ENCODE measurements around the gene PAMR1.

PAMR1 gene

DNA sequence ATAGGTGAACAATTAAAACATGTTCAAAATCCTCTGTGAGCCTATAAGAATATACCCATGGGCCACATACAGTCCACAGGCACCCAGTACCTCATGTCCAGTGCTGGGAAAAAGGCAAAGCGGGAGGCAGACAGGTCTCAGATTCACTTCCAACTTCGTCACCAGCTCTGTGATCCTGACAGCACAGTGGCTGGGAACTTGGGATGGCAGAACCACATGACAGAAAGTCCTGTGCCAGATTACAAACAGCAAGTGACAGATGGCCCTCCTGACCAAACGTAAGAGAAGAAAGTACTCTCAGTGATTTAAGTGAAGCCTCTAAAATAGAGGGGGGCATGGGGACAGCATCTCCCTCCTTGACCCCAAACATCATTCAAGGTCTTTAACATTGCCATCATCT, 111.8 kb downstream of the PAMR1 start:
- no peak for TF ChIP-seq FOXP2 (optimal IDR thresholded peaks at IDR 0.05; ENCODE audit: borderline replicate concordance, extremely low read depth, extremely low read length, insufficient read depth)
- TF ChIP-seq TAF1 (IDR thresholded peaks at IDR 0.05; ENCODE audit: borderline replicate concordance, insufficient read depth, low read length), result no peak
- TF ChIP-seq, protein P1, sequence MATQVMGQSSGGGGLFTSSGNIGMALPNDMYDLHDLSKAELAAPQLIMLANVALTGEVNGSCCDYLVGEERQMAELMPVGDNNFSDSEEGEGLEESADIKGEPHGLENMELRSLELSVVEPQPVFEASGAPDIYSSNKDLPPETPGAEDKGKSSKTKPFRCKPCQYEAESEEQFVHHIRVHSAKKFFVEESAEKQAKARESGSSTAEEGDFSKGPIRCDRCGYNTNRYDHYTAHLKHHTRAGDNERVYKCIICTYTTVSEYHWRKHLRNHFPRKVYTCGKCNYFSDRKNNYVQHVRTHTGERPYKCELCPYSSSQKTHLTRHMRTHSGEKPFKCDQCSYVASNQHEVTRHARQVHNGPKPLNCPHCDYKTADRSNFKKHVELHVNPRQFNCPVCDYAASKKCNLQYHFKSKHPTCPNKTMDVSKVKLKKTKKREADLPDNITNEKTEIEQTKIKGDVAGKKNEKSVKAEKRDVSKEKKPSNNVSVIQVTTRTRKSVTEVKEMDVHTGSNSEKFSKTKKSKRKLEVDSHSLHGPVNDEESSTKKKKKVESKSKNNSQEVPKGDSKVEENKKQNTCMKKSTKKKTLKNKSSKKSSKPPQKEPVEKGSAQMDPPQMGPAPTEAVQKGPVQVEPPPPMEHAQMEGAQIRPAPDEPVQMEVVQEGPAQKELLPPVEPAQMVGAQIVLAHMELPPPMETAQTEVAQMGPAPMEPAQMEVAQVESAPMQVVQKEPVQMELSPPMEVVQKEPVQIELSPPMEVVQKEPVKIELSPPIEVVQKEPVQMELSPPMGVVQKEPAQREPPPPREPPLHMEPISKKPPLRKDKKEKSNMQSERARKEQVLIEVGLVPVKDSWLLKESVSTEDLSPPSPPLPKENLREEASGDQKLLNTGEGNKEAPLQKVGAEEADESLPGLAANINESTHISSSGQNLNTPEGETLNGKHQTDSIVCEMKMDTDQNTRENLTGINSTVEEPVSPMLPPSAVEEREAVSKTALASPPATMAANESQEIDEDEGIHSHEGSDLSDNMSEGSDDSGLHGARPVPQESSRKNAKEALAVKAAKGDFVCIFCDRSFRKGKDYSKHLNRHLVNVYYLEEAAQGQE (IDR thresholded peaks at IDR 0.05; ENCODE audit: insufficient read depth in 1 of 2, low read depth in 2 of 2, low read length in 2 of 2), result no peak
- TF ChIP-seq POLR2AphosphoS5 (IDR thresholded peaks at IDR 0.05; ENCODE audit: low read depth, low read length), result no peak
- no peak for TF ChIP-seq SIN3A (IDR thresholded peaks at IDR 0.05; ENCODE audit: borderline replicate concordance, insufficient read depth, low read length)

DNA sequence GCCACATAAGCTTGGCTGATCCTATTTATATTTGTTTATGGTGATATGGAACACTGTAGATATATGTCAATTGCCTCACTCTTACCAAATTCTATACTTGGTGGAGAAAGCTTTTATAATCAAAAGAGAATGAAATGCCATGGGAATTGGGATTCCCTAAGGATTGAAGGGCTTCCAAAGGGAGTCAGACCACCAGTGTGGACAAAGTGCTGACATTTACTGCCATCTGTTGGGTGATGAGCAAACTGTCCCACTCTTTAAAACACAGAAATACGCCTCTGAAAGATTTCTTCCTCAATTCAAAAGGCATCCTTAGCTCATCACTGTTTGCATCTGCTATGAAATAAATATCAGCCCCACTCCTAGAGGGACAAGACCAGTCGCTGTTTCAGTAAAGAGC, 113.1 kb downstream of the PAMR1 start:
- TF ChIP-seq, protein P1 (IDR thresholded peaks at IDR 0.05; ENCODE audit: insufficient read depth in 1 of 2, low read depth in 2 of 2, low read length in 2 of 2), result no peak
- no peak for TF ChIP-seq POLR2AphosphoS5 (IDR thresholded peaks at IDR 0.05; ENCODE audit: low read depth, low read length)
- no peak for TF ChIP-seq SIN3A (IDR thresholded peaks at IDR 0.05; ENCODE audit: borderline replicate concordance, insufficient read depth, low read length)
- no peak for TF ChIP-seq TAF1 (IDR thresholded peaks at IDR 0.05; ENCODE audit: borderline replicate concordance, insufficient read depth, low read length)
- TF ChIP-seq FOXP2 (optimal IDR thresholded peaks at IDR 0.05; ENCODE audit: borderline replicate concordance, extremely low read depth, extremely low read length, insufficient read depth), result no peak

DNA sequence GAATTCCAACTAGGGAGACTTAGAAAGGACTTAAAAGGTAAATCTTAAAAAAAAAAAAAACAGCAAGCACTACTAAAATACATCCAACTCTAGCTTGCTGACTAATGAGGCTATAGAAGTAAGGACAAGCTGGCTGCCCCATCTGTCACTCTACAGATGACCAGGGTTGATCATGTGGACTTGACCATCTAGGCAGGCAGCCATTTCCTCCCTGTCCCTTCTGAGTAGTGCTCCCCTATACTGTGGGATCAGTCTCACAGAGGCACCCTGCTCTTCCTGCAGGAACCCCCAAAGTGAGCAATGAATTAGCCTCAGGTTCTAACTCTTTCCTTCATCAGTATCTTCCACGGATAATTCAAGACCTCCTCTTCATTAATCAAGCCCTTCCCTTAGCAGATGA, 118.4 kb downstream of the PAMR1 start:
- TF ChIP-seq POLR2AphosphoS5 (IDR thresholded peaks at IDR 0.05; ENCODE audit: low read depth, low read length) (no peak), FOXP2 (optimal IDR thresholded peaks at IDR 0.05; ENCODE audit: borderline replicate concordance, extremely low read depth, extremely low read length, insufficient read depth) (no peak), SIN3A (IDR thresholded peaks at IDR 0.05; ENCODE audit: borderline replicate concordance, insufficient read depth, low read length) (no peak)
- TF ChIP-seq, protein P1 (IDR thresholded peaks at IDR 0.05; ENCODE audit: insufficient read depth in 1 of 2, low read depth in 2 of 2, low read length in 2 of 2), result no peak

- TF ChIP-seq SIN3A (IDR thresholded peaks at IDR 0.05; ENCODE audit: borderline replicate concordance, insufficient read depth, low read length) (no peak), POLR2AphosphoS5 (IDR thresholded peaks at IDR 0.05; ENCODE audit: low read depth, low read length) (no peak), TAF1 (IDR thresholded peaks at IDR 0.05; ENCODE audit: borderline replicate concordance, insufficient read depth, low read length) (no peak), FOXP2 (optimal IDR thresholded peaks at IDR 0.05; ENCODE audit: borderline replicate concordance, extremely low read depth, extremely low read length, insufficient read depth) (no peak)
- TF ChIP-seq, protein P1 (IDR thresholded peaks at IDR 0.05; ENCODE audit: insufficient read depth in 1 of 2, low read depth in 2 of 2, low read length in 2 of 2), result no peak
These were observed 121.0 kb downstream of the PAMR1 start for GRCh38 chr11:35404388-35404775.

All from PFSK-1 (cell line).